IMR-90 (cell line): ENCODE data around the gene LIX1.

Experiments used
- BHLHE40 ChIP-seq: fragments of 150-350 bp; IDR thresholded peaks from 2 replicates; pipeline ENCODE4 v1.6.1; 2016; ENCODE audit warnings: mild to moderate bottlenecking, low read depth, low read length
- CHD1 ChIP-seq: IDR thresholded peaks from 2 replicates; pipeline ENCODE4 v1.6.1; 2012; ENCODE audit warnings: low read depth, low read length, improper control_type of control experiment
- MAFK ChIP-seq: IDR thresholded peaks from 2 replicates; pipeline ENCODE4 v1.6.1; 2012; ENCODE audit warnings: low read depth, low read length, improper control_type of control experiment
- MAZ ChIP-seq: IDR thresholded peaks from 2 replicates; pipeline ENCODE4 v1.6.1; 2012; ENCODE audit warnings: low read depth, mild to moderate bottlenecking, low read length, improper control_type of control experiment, moderate library complexity, borderline replicate concordance
- NFE2L2 ChIP-seq: fragments of 150-350 bp; IDR thresholded peaks from 2 replicates; pipeline ENCODE4 v1.6.1; 2016; ENCODE audit warnings: low read depth, mild to moderate bottlenecking, low read length
- POLR2A ChIP-seq: IDR thresholded peaks from 2 replicates; pipeline ENCODE4 v1.6.1; 2012; ENCODE audit warnings: mild to moderate bottlenecking, low read depth, low read length
- RFX5 ChIP-seq: IDR thresholded peaks from 2 replicates; pipeline ENCODE4 v1.8.0; 2012; ENCODE audit warnings: low read depth, mild to moderate bottlenecking, low read length, moderate library complexity
- SMC3 ChIP-seq: fragments of 150-350 bp; IDR thresholded peaks from 2 replicates; pipeline ENCODE4 v1.6.1; 2016; ENCODE audit warnings: low read depth, mild to moderate bottlenecking, antibody characterized with exemption, low read length, moderate library complexity
- TF ChIP-seq, protein P1 (sequence below): conservative IDR thresholded peaks from 2 replicates; pipeline ENCODE4 v1.5.1; 2012; ENCODE audit warnings: mild to moderate bottlenecking, low read depth, low read length, improper control_type of control experiment
- TF ChIP-seq, protein P2 (sequence below): fragments of 150-350 bp; IDR thresholded peaks from 2 replicates; pipeline ENCODE4 v1.6.1; 2017; ENCODE audit warnings: mild to moderate bottlenecking, antibody characterized with exemption, low read length, low read depth

DNA sequence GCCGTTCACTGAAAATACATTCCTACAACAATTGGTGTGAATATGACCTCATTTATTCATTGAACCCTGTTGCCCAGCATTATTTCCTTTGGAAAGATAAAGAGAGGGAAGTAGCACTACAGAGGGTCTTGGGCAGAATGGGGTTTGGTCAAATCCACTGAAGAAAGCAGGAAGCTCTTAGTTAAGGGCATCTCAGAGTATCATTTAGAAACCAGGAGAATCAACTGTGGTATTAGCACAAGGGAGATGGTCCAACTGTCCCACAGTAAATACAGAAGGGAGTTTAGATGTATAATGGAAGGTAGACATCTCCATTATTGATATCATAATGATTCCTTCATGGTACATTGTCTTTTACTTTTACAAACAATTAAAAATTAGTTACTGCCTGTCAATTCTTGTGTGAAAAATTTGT is 47.1 kb downstream of the LIX1 start:
- TF ChIP-seq BHLHE40 (no peak), MAFK (no peak), CHD1 (no peak), POLR2A (no peak), SMC3 (no peak), RFX5 (no peak), NFE2L2 (no peak), MAZ (no peak)
- TF ChIP-seq, protein P1, sequence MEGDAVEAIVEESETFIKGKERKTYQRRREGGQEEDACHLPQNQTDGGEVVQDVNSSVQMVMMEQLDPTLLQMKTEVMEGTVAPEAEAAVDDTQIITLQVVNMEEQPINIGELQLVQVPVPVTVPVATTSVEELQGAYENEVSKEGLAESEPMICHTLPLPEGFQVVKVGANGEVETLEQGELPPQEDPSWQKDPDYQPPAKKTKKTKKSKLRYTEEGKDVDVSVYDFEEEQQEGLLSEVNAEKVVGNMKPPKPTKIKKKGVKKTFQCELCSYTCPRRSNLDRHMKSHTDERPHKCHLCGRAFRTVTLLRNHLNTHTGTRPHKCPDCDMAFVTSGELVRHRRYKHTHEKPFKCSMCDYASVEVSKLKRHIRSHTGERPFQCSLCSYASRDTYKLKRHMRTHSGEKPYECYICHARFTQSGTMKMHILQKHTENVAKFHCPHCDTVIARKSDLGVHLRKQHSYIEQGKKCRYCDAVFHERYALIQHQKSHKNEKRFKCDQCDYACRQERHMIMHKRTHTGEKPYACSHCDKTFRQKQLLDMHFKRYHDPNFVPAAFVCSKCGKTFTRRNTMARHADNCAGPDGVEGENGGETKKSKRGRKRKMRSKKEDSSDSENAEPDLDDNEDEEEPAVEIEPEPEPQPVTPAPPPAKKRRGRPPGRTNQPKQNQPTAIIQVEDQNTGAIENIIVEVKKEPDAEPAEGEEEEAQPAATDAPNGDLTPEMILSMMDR = no peak
- TF ChIP-seq, protein P2, sequence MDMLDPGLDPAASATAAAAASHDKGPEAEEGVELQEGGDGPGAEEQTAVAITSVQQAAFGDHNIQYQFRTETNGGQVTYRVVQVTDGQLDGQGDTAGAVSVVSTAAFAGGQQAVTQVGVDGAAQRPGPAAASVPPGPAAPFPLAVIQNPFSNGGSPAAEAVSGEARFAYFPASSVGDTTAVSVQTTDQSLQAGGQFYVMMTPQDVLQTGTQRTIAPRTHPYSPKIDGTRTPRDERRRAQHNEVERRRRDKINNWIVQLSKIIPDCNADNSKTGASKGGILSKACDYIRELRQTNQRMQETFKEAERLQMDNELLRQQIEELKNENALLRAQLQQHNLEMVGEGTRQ = no peak
